Neutrophil (primary cell): ENCODE results near the gene LRRC7.

Experiments
- H3K27ac ChIP-seq: fragments of 200-600 bp; sonication (generic); 2 replicates; pipeline ENCODE4 v1.5.1; 2016; ENCODE audit warnings: mild to moderate bottlenecking, moderate library complexity
- H3K27me3 ChIP-seq: fragments of 200-600 bp; sonication (generic); 2 replicates; pipeline ENCODE4 v1.6.0; 2016; ENCODE audit warnings: mild to moderate bottlenecking
- H3K36me3 ChIP-seq: fragments of 200-600 bp; sonication (generic); 2 replicates; pipeline ENCODE4 v1.5.1; 2017
- H3K4me1 ChIP-seq, 2 experiments: fragments of 200-600 bp in 1 of 2; sonication (generic) in 1 of 2; 1 replicate in 1 of 2; 2 replicates in 1 of 2; pipeline versions ENCODE4 v1.5.1 to v1.6.1; 2013 to 2016; ENCODE audit warnings: low read depth in 1 of 2, low read length in 1 of 2, mild to moderate bottlenecking in 1 of 2, moderate library complexity in 1 of 2; ENCODE audit not compliant: control insufficient read depth in 1 of 2, insufficient read depth in 1 of 2
- H3K4me3 ChIP-seq, 2 experiments: fragments of 200-600 bp in 1 of 2; sonication (generic) in 1 of 2; 1 replicate in 1 of 2; 2 replicates in 1 of 2; pipeline ENCODE4 v1.5.1; 2013 to 2016; ENCODE audit warnings: low read depth in 1 of 2, low read length in 1 of 2, mild to moderate bottlenecking in 1 of 2, moderate library complexity in 1 of 2
- H3K9me3 ChIP-seq: fragments of 200-600 bp; sonication (generic); 2 replicates; pipeline ENCODE4 v1.5.1; 2016
- CTCF ChIP-seq: fragments of 200-600 bp; sonication (generic); IDR thresholded peaks from 2 replicates; pipeline ENCODE4 v1.5.1; 2016; ENCODE audit warnings: antibody characterized with exemption

The LRRC7 gene

GRCh38 chr1:70061231-70061630, 493.5 kb downstream of the LRRC7 start:
- H3K36me3 ChIP-seq = no peaks in the 10 kb centered on the region
- no peaks in the 10 kb centered on the region for H3K4me1 ChIP-seq
- H3K9me3 ChIP-seq = no peaks in the 10 kb centered on the region
- H3K27me3 ChIP-seq = no peaks in the 10 kb centered on the region
- TF ChIP-seq CTCF = no peak
- H3K27ac ChIP-seq = no peak overlapping the region
- no peak overlapping the region for H3K4me3 ChIP-seq

- Histone ChIP-seq H3K27ac (no peak overlapping the region), H3K4me3 (no peak overlapping the region), H3K27me3 (no peaks in the 10 kb centered on the region), H3K4me1 (no peaks in the 10 kb centered on the region), H3K36me3 (no peaks in the 10 kb centered on the region), H3K9me3 (no peaks in the 10 kb centered on the region)
- no peak for TF ChIP-seq CTCF
These were observed 496.1 kb downstream of the LRRC7 start for GRCh38 chr1:70063861-70064260.

- H3K9me3 ChIP-seq = no peaks in the 10 kb centered on the region
- H3K27me3 ChIP-seq = no peaks in the 10 kb centered on the region
- no peak for TF ChIP-seq CTCF
- no peaks in the 10 kb centered on the region for H3K4me1 ChIP-seq
- H3K27ac ChIP-seq = no peak overlapping the region
- no peaks in the 10 kb centered on the region for H3K36me3 ChIP-seq
- no peak overlapping the region for H3K4me3 ChIP-seq
These were observed 499.0 kb downstream of the LRRC7 start for GRCh38 chr1:70066711-70067110.

- H3K9me3 ChIP-seq = no peaks in the 10 kb centered on the region
- H3K36me3 ChIP-seq = no peaks in the 10 kb centered on the region
- H3K4me1 ChIP-seq = no peaks in the 10 kb centered on the region
- no peak overlapping the region for H3K4me3 ChIP-seq
- no peak overlapping the region for H3K27ac ChIP-seq
- no peak for TF ChIP-seq CTCF
- no peaks in the 10 kb centered on the region for H3K27me3 ChIP-seq
These were observed 503.9 kb downstream of the LRRC7 start for GRCh38 chr1:70071601-70072000.

GRCh38 chr1:70072231-70072751, 504.6 kb downstream of the LRRC7 start:
- no peak for TF ChIP-seq CTCF
- Histone ChIP-seq H3K4me3 (no peak overlapping the region), H3K4me1 (no peaks in the 10 kb centered on the region), H3K36me3 (no peaks in the 10 kb centered on the region), H3K27me3 (no peaks in the 10 kb centered on the region), H3K9me3 (no peaks in the 10 kb centered on the region), H3K27ac (no peak overlapping the region)

- Histone ChIP-seq H3K9me3 (no peaks in the 10 kb centered on the region), H3K36me3 (no peaks in the 10 kb centered on the region), H3K4me3 (no peak overlapping the region), H3K4me1 (no peaks in the 10 kb centered on the region), H3K27ac (no peak overlapping the region), H3K27me3 (no peaks in the 10 kb centered on the region)
- no peak for TF ChIP-seq CTCF
These were observed 508.0 kb downstream of the LRRC7 start for GRCh38 chr1:70075761-70076160.
